GM12801 (cell line): ENCODE results near the gene CIZ1.

Source experiments
- CTCF ChIP-seq: IDR thresholded peaks from one replicate; pipeline ENCODE4 v1.5.1; 2011; ENCODE audit warnings: control low read depth; ENCODE audit not compliant: insufficient read length; ENCODE audit errors: extremely low read depth

CIZ1 gene

GRCh38 chr9:128191406-128192046, at the start of gene CIZ1:
Gene CIZ1 (minus strand): TSS chr9:128191572. CDS start chr9:128190857, 715 bp downstream.
- TF ChIP-seq CTCF: no peak

- TF ChIP-seq CTCF: no peak
Measured at GRCh38 chr9:128233817-128234406, 42.5 kb upstream of the CIZ1 start.

GRCh38 chr9:128232528-128233428, 41.4 kb upstream of the CIZ1 start:
- TF ChIP-seq CTCF: no peak

GRCh38 chr9:128231638-128232527, 40.5 kb upstream of the CIZ1 start:
- no peak for TF ChIP-seq CTCF

- TF ChIP-seq CTCF: no peak
Measured at GRCh38 chr9:128226412-128226801, 35.0 kb upstream of the CIZ1 start.

- TF ChIP-seq CTCF: no peak
Measured at GRCh38 chr9:128225770-128226411, 34.5 kb upstream of the CIZ1 start.

- no peak for TF ChIP-seq CTCF
Measured at GRCh38 chr9:128224877-128225276, 33.5 kb upstream of the CIZ1 start.
